Neuronal stem cell (in vitro differentiated cells): ENCODE measurements around the gene CUX1.

ENCODE experiments used
- DNase-seq: peaks from one replicate; pipeline ENCODE4 v3.0.0-alpha.2; 2013; ENCODE audit warnings: low spot score
- H2AFZ ChIP-seq: one replicate; pipeline ENCODE4 v1.6.1; 2013; ENCODE audit warnings: mild to moderate bottlenecking, low read length, inconsistent platforms
- H2AK5ac ChIP-seq: 2 replicates; pipeline ENCODE4 v1.6.1; 2013; ENCODE audit warnings: low read depth, mild to moderate bottlenecking, inconsistent platforms, low read length, moderate library complexity, mixed read lengths
- H2BK120ac ChIP-seq: 2 replicates; pipeline ENCODE4 v1.6.1; 2013; ENCODE audit warnings: low read depth, mild to moderate bottlenecking, inconsistent platforms, low read length, moderate library complexity, mixed read lengths
- H2BK12ac ChIP-seq: one replicate; pipeline ENCODE4 v1.6.1; 2013; ENCODE audit warnings: low read length, inconsistent platforms
- H2BK15ac ChIP-seq: 2 replicates; pipeline ENCODE4 v1.6.1; 2013; ENCODE audit warnings: mild to moderate bottlenecking, low read length, inconsistent platforms, mixed read lengths
- H2BK5ac ChIP-seq: one replicate; pipeline ENCODE4 v1.6.1; 2013; ENCODE audit warnings: inconsistent platforms, mild to moderate bottlenecking, low read length, moderate library complexity
- H3K14ac ChIP-seq: one replicate; pipeline ENCODE4 v1.6.1; 2013; ENCODE audit warnings: low read length, inconsistent platforms
- H3K18ac ChIP-seq: 2 replicates; pipeline ENCODE4 v1.6.1; 2013; ENCODE audit warnings: low read length, inconsistent platforms
- H3K23ac ChIP-seq: 2 replicates; pipeline ENCODE4 v1.6.1; 2013; ENCODE audit warnings: low read depth, mild to moderate bottlenecking, mixed read lengths, low read length, inconsistent platforms; ENCODE audit not compliant: poor library complexity
- H3K27ac ChIP-seq: replicated peaks from 3 replicates; pipeline ENCODE4 v1.5.1; 2013; ENCODE audit warnings: low read length, inconsistent platforms
- H3K27me3 ChIP-seq, 3 experiments: 2 replicates each; pipeline ENCODE4 v1.6.1; 2013; ENCODE audit warnings: low read length in 3 of 3, mild to moderate bottlenecking in 2 of 3, inconsistent platforms in 1 of 3, low read depth in 1 of 3, mixed read lengths in 1 of 3, moderate library complexity in 1 of 3; ENCODE audit not compliant: control insufficient read depth in 3 of 3, insufficient read depth in 3 of 3
- H3K36me3 ChIP-seq, 2 donors: replicated peaks in 1 of 2; 2 replicates each; pipeline ENCODE4 v1.6.1; 2013; ENCODE audit warnings: low read length in 2 of 2; ENCODE audit not compliant: control insufficient read depth in 2 of 2, insufficient read depth in 2 of 2
- H3K4ac ChIP-seq: 2 replicates; pipeline ENCODE4 v1.6.1; 2013; ENCODE audit warnings: inconsistent platforms, mild to moderate bottlenecking, low read length, moderate library complexity
- H3K4me1 ChIP-seq, 2 donors: 1 replicate in 1 of 2; 2 replicates in 1 of 2; pipeline ENCODE4 v1.6.1; 2013; ENCODE audit warnings: low read length in 2 of 2, low read depth in 1 of 2; ENCODE audit not compliant: control insufficient read depth in 2 of 2, insufficient read depth in 1 of 2
- H3K4me2 ChIP-seq: one replicate; pipeline ENCODE4 v1.6.1; 2013; ENCODE audit warnings: mild to moderate bottlenecking, low read length, inconsistent platforms; ENCODE audit not compliant: insufficient read depth, poor library complexity, severe bottlenecking
- H3K4me3 ChIP-seq, 2 donors: 2 replicates each; pipeline ENCODE4 v1.5.1; 2013; ENCODE audit warnings: low read length in 2 of 2, mild to moderate bottlenecking in 2 of 2, inconsistent platforms in 1 of 2, moderate library complexity in 1 of 2
- H3K79me1 ChIP-seq: one replicate; pipeline ENCODE4 v1.6.1; 2013; ENCODE audit warnings: low read depth, mild to moderate bottlenecking, inconsistent platforms, low read length, moderate library complexity
- H3K9ac ChIP-seq: one replicate; pipeline ENCODE4 v1.6.1; 2013; ENCODE audit warnings: mild to moderate bottlenecking, low read depth, low read length, inconsistent platforms; ENCODE audit not compliant: poor library complexity
- H3K9me3 ChIP-seq, 2 donors: replicated peaks in 1 of 2; 2 replicates each; pipeline versions ENCODE3 to v1.6.1; 2013; ENCODE audit warnings: low read length in 2 of 2, mild to moderate bottlenecking in 2 of 2, inconsistent platforms in 1 of 2, low read depth in 1 of 2, mixed read lengths in 1 of 2, moderate library complexity in 1 of 2; ENCODE audit not compliant: control insufficient read depth in 2 of 2, insufficient read depth in 1 of 2
- H4K8ac ChIP-seq: one replicate; pipeline ENCODE4 v1.6.1; 2013; ENCODE audit warnings: low read depth, mild to moderate bottlenecking, inconsistent platforms, low read length, moderate library complexity
- H4K91ac ChIP-seq: one replicate; pipeline ENCODE4 v1.6.1; 2013; ENCODE audit warnings: low read length, low read depth, mild to moderate bottlenecking, inconsistent platforms; ENCODE audit not compliant: poor library complexity
- WGBS, 2 donors: extraction: QIAGEN DNeasy Blood & Tissue Kit; methylation state at CpG; one replicate each; pipeline ENCODE4 v1.1.7; 2013; ENCODE audit warnings: missing lambda C conversion rate in 2 of 2, mixed read lengths in 1 of 2; ENCODE audit not compliant: insufficient read length in 2 of 2, insufficient replicate concordance in 1 of 2; ENCODE audit errors: extremely low coverage in 2 of 2; 5-methylcytosine and 5-hydroxymethylcytosine counted together

Gene CUX1

GRCh38 chr7:102175423-102176170 is 358.2 kb downstream of the CUX1 start:
- H3K4me2 ChIP-seq = no peak overlapping the region

DNA sequence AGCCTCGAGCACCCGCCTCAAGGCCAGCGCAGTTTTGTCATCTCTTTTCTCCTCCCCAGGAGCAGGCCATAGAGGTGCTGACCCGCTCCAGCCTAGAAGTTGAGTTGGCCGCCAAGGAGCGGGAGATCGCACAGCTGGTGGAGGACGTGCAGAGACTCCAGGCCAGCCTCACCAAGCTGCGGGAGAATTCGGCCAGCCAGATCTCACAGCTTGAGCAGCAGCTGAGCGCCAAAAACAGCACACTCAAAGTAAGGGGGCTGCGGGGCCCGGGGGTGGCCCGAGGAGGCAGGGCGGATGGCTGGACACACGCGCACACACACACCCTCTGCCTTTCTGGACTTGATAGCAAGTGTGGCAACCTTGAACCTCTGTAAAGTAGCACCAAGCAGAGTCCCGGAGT is 361.0 kb downstream of the CUX1 start:
- Histone ChIP-seq H3K4me1 (no peaks in the 10 kb centered on the region), H3K36me3 (peaks cover 21 to 57% of the 10 kb centered on the region in 2 donors), H3K4me3 (no peak overlapping the region), H3K79me1 (no peaks in the 10 kb centered on the region), H3K27me3 (no peaks in the 10 kb centered on the region), H4K8ac (no peak overlapping the region), H3K27ac (no peak overlapping the region), H2AFZ (no peak overlapping the region), H3K14ac (no peak overlapping the region), H3K18ac (no peak overlapping the region), H3K4me2 (no peak overlapping the region), H2BK120ac (no peak overlapping the region), H3K23ac (no peak overlapping the region), H2BK15ac (no peak overlapping the region), H3K9me3 (peaks cover 0 to under 1% of the 10 kb centered on the region in 2 donors), H3K9ac (no peak overlapping the region), H2BK12ac (no peak overlapping the region), H2BK5ac (peak overlapping the region; percentile 39), H4K91ac (no peak overlapping the region), H3K4ac (no peak overlapping the region), H2AK5ac (no peak overlapping the region)
- DNase-seq = no peak
- no CpG with 5 or more reads among the region's 18 CpGs for WGBS, 2 donors

More at GRCh38 chr7:102175423-102176170, 358.2 kb downstream of the CUX1 start:
- H3K4me1 ChIP-seq = peaks cover under 1% of the 10 kb centered on the region in 2 donors
- no peak overlapping the region for H2BK15ac ChIP-seq
- no peak for DNase-seq
- H3K36me3 ChIP-seq = peaks cover 16 to 61% of the 10 kb centered on the region in 2 donors
- H3K4ac ChIP-seq = no peak overlapping the region
- no peak overlapping the region for H3K4me3 ChIP-seq
- peak overlapping the region; percentile 48 for H3K18ac ChIP-seq
- H3K9me3 ChIP-seq = no peaks in the 10 kb centered on the region
- no peaks in the 10 kb centered on the region for H3K27me3 ChIP-seq
- H2BK5ac ChIP-seq = no peak overlapping the region
- peak overlapping the region; percentile 82 for H3K14ac ChIP-seq
- H3K9ac ChIP-seq = no peak overlapping the region
- H3K27ac ChIP-seq = no peak overlapping the region
- no peak overlapping the region for H2AK5ac ChIP-seq
- H4K8ac ChIP-seq = no peak overlapping the region
- no peak overlapping the region for H2BK12ac ChIP-seq
- H3K23ac ChIP-seq = peak overlapping the region; percentile 73
- no peak overlapping the region for H4K91ac ChIP-seq
- no peaks in the 10 kb centered on the region for H3K79me1 ChIP-seq
- H2AFZ ChIP-seq = no peak overlapping the region
- H2BK120ac ChIP-seq = no peak overlapping the region
- WGBS, 2 donors = no CpG with 5 or more reads among the region's 24 CpGs

DNA sequence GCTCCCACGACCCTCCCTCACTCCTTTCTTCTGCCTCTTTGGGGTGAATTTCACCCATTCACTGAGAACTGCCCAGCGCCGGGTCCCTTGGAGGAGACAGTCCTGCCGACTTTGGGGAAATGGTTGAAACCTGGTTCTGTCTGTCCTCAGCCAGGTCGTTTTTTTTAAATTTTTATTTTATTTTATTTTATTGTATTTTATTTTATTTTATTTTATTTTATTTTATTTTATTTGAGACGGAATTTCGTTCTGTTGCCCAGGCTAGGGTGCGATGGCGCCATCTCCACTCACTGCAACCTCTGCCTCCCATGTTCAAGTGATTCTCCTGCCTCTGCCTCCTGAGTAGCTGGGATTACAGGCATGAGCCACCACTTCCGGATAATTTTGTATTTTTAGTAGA is 363.3 kb downstream of the CUX1 start:
- Histone ChIP-seq H3K4me2 (no peak overlapping the region), H3K4me1 (no peaks in the 10 kb centered on the region), H3K9ac (no peak overlapping the region), H3K27me3 (no peaks in the 10 kb centered on the region), H3K23ac (no peak overlapping the region), H4K91ac (no peak overlapping the region), H3K4ac (no peak overlapping the region), H2BK12ac (no peak overlapping the region), H3K18ac (no peak overlapping the region), H2AK5ac (no peak overlapping the region), H2BK120ac (no peak overlapping the region), H2BK5ac (no peak overlapping the region), H4K8ac (no peak overlapping the region), H2AFZ (no peak overlapping the region), H3K9me3 (peaks cover 0 to 3% of the 10 kb centered on the region in 2 donors), H3K36me3 (peaks cover 24 to 69% of the 10 kb centered on the region in 2 donors), H3K14ac (no peak overlapping the region), H2BK15ac (no peak overlapping the region), H3K4me3 (no peak overlapping the region), H3K27ac (no peak overlapping the region), H3K79me1 (no peaks in the 10 kb centered on the region)
- WGBS, 2 donors = no CpG with 5 or more reads among the region's 10 CpGs
- no peak for DNase-seq

DNA sequence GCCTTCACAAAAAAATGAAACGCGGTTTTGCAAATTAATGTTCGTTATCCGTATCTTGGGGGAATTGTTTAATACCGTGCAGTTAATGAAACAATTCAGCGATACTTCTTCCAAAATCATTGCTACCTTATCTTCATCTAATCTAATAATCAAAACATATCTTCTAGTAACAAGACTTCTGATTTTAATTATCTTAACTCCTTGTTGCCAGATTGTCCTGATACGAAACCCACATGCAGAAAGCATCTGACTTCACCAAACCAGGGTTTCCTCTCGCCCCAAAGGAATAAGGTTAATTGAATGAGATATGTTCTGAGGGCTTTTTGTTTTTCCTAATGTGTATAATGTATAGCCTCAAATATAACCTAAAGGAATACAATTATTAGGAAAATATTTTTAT is 364.1 kb downstream of the CUX1 start:
- no peaks in the 10 kb centered on the region for H3K27me3 ChIP-seq
- no peak overlapping the region for H2BK12ac ChIP-seq
- H2AFZ ChIP-seq = no peak overlapping the region
- H2BK120ac ChIP-seq = no peak overlapping the region
- DNase-seq = no peak
- H4K91ac ChIP-seq = no peak overlapping the region
- no peak overlapping the region for H3K23ac ChIP-seq
- H3K9ac ChIP-seq = no peak overlapping the region
- H3K4me1 ChIP-seq = no peaks in the 10 kb centered on the region
- no CpG with 5 or more reads among the region's 8 CpGs for WGBS, 2 donors
- H3K79me1 ChIP-seq = no peaks in the 10 kb centered on the region
- no peak overlapping the region for H3K4me2 ChIP-seq
- no peak overlapping the region for H3K4ac ChIP-seq
- H3K18ac ChIP-seq = no peak overlapping the region
- no peak overlapping the region for H4K8ac ChIP-seq
- no peak overlapping the region for H3K14ac ChIP-seq
- no peak overlapping the region for H2BK15ac ChIP-seq
- peaks cover 28 to 75% of the 10 kb centered on the region in 2 donors for H3K36me3 ChIP-seq
- no peak overlapping the region for H2AK5ac ChIP-seq
- no peak overlapping the region for H2BK5ac ChIP-seq
- no peak overlapping the region for H3K4me3 ChIP-seq
- H3K27ac ChIP-seq = no peak overlapping the region
- peaks cover 0 to 3% of the 10 kb centered on the region in 2 donors for H3K9me3 ChIP-seq
